ENCODE measurements around the gene RIPOR3. TPM values are rescaled to one million over a fixed set of nuclear protein-coding genes. Genes with fewer than 3 reads are reported as not detected.

The RIPOR3 gene
- total RNA-seq, 1 donor from 2014 or later, result 0.31 TPM

DNA sequence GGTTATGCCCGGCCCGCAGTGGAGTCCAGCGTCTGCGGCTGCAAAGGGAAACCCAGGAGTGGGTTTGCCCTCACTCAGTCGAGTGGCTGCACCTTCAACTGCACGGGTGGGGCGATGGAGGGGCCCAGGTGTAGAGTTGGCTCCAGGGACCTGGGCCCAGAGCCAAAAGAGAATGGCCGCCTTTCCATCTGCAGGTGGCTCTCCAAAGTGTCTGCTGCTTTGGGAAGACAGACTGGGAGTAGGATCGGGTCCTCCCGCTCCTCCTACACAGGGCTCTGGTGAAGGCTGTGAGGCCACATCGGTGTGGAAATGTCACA lies 101.0 kb downstream of the RIPOR3 start:
- Mint-ChIP-seq H3K9me3 (ENCODE audit: low read depth) (no peaks in the 10 kb centered on the region), H3K4me3 (ENCODE audit: low read depth) (no peak overlapping the region), H3K36me3 (ENCODE audit: insufficient read depth) (peaks cover 4% of the 10 kb centered on the region), H3K27ac (no peak overlapping the region), H3K4me1 (ENCODE audit: low read depth) (no peaks in the 10 kb centered on the region), H3K27me3 (no peaks in the 10 kb centered on the region)
- no peak for TF ChIP-seq CTCF (IDR thresholded peaks at IDR 0.05; ENCODE audit: unreplicated experiment)
- DNase-seq (ENCODE audit: low spot score, unreplicated experiment), result no peak

DNA sequence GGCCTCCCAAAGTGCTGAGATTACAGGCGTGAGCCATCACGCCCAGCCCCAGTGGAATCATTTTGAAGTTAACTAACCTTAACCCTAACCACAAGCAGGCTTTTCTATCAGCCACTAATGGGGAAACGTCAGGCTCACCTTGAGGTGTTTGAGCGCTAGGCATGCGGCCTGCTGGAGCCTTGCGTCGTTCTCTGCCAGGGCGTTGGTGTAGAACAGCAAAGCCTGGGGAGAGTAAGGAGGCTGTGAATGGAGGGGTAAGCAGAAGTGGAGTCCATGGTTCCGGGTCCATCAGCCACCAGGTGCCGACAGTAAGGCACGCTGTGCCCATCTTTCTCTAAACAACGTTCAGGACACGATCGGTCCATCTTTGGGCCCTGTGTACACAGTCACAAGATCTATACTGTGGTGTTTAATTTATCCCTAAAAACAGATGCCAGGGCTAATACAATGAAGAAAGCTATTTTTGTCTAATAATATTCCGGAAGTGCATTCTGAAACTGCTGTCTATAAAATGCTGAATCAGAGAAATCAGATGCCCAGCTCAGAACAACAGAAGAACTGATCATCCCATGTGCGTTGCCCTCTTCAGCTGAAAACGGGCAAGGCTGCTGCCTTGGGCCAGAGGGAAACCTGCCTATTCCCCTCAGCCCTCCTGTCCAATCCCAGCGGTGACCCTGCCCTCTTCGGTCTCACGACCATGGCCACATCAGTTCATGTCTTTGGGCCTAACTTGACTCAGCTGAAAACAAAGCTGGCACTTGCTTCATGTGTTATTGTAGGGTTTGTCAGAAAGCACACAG lies 101.6 kb downstream of the RIPOR3 start:
- Mint-ChIP-seq H3K4me1 (ENCODE audit: low read depth) (no peaks in the 10 kb centered on the region), H3K36me3 (ENCODE audit: insufficient read depth) (peaks cover 4% of the 10 kb centered on the region), H3K27ac (no peak overlapping the region), H3K9me3 (ENCODE audit: low read depth) (no peaks in the 10 kb centered on the region), H3K4me3 (ENCODE audit: low read depth) (no peak overlapping the region), H3K27me3 (no peaks in the 10 kb centered on the region)
- no peak for DNase-seq (ENCODE audit: low spot score, unreplicated experiment)
- TF ChIP-seq CTCF (IDR thresholded peaks at IDR 0.05; ENCODE audit: unreplicated experiment), result no peak

GRCh38 chr20:50588034-50588736 lies 103.2 kb downstream of the RIPOR3 start:
- TF ChIP-seq CTCF (IDR thresholded peaks at IDR 0.05; ENCODE audit: unreplicated experiment), result peak; percentile 82
- H3K9me3 Mint-ChIP-seq (ENCODE audit: low read depth), result no peaks in the 10 kb centered on the region
- no peaks in the 10 kb centered on the region for H3K27me3 Mint-ChIP-seq
- no peak overlapping the region for H3K27ac Mint-ChIP-seq
- H3K4me3 Mint-ChIP-seq (ENCODE audit: low read depth), result no peak overlapping the region
- peaks cover 7% of the 10 kb centered on the region for H3K36me3 Mint-ChIP-seq (ENCODE audit: insufficient read depth)
- DNase-seq (ENCODE audit: low spot score, unreplicated experiment), result peak; percentile 57
- no peaks in the 10 kb centered on the region for H3K4me1 Mint-ChIP-seq (ENCODE audit: low read depth)

- no peak for DNase-seq (ENCODE audit: low spot score, unreplicated experiment)
- H3K27ac Mint-ChIP-seq, result no peak overlapping the region
These were observed 103.9 kb downstream of the RIPOR3 start for GRCh38 chr20:50587291-50587961.

More at GRCh38 chr20:50587291-50587961, 103.9 kb downstream of the RIPOR3 start:
- Mint-ChIP-seq H3K36me3 (ENCODE audit: insufficient read depth) (peaks cover 10% of the 10 kb centered on the region), H3K4me1 (ENCODE audit: low read depth) (no peaks in the 10 kb centered on the region), H3K27me3 (no peaks in the 10 kb centered on the region), H3K4me3 (ENCODE audit: low read depth) (no peak overlapping the region), H3K9me3 (ENCODE audit: low read depth) (no peaks in the 10 kb centered on the region)
- no peak for TF ChIP-seq CTCF (IDR thresholded peaks at IDR 0.05; ENCODE audit: unreplicated experiment)

All from progenitor cell of endocrine pancreas (in vitro differentiated cells).